HG03520 (cell line): ENCODE results near the gene KCNJ10.

Source experiments
- ATAC-seq: cut with Tn5 transposase; IDR thresholded peaks from one replicate; pipeline ENCODE4 v1.9.1; 2021; ENCODE audit warnings: mild to moderate bottlenecking, moderate library complexity; ENCODE audit not compliant: unreplicated experiment

Gene KCNJ10

GRCh38 chr1:159994896-159995295 lies 75.1 kb downstream of the KCNJ10 start:
- ATAC-seq: no peak

- ATAC-seq: no peak
These were observed 76.0 kb downstream of the KCNJ10 start for GRCh38 chr1:159993911-159994310.

GRCh38 chr1:159992161-159992560 lies 77.8 kb downstream of the KCNJ10 start:
- no peak for ATAC-seq

GRCh38 chr1:159991513-159991912 lies 78.4 kb downstream of the KCNJ10 start:
- no peak for ATAC-seq

GRCh38 chr1:159990005-159990404 lies 80.0 kb downstream of the KCNJ10 start:
- no peak for ATAC-seq

DNA sequence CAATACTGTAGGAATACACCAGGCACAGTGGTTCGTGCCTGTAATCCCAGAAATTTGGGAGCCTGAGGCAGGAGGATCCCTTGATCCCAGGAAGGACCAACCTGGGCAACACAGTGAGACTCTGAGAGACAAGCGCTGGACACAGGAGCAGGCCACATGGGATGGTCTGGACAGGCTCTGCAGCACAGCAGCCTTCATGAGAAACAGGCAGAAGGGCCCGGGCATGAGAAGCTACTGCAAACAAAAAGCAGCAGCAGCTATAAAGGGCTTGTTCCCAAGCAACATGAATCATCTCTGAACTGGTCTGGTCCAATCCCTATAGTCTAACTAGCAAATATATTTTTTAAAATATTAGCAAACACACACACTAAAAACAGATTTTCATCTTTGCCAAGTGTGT lies 80.4 kb downstream of the KCNJ10 start:
- ATAC-seq: no peak

DNA sequence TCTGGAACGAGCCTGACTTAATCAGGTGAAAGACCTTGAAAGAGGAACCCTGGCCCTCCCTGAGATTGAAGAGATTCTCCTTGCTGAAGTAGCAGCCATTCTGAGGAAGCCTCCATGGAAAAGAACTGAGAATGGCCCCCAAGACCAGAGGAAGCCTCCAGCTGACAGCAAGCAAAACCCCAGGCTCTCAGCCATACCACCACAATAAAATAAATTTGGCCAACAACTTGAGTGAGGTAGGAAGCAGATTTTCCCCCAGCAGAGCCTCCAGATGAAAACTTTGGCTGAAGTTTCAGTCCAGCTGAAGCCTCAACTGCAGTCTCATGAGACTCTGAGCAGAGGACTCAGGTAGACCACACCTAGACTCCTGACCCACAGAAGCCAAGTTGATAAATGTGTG lies 82.0 kb downstream of the KCNJ10 start:
- no peak for ATAC-seq

- no peak for ATAC-seq
These were observed 82.8 kb downstream of the KCNJ10 start for GRCh38 chr1:159987186-159987585.

GRCh38 chr1:159986531-159986930 lies 83.4 kb downstream of the KCNJ10 start:
- ATAC-seq: no peak

GRCh38 chr1:159986093-159986492 lies 83.9 kb downstream of the KCNJ10 start:
- no peak for ATAC-seq

DNA sequence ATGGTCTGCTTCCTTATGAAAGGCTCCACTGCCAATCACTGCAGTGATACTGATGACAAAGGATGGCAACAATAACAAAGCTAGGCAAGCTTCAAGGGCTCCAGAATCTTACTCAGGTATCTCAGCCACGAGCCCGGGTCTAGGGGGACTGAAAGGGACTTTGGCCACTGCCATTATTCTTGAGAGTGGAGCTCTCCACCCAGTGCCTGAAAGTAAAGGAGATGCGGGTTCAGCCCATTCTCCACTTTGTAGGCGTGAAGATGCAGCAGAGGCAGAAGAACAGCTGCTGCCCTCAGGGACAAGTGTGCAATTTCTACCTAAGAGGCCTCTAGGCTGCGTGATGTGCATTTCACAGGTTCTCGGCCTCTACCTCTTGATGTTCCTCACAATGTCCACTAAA lies 84.5 kb downstream of the KCNJ10 start:
- no peak for ATAC-seq

GRCh38 chr1:159983681-159984080 lies 86.3 kb downstream of the KCNJ10 start:
- no peak for ATAC-seq

DNA sequence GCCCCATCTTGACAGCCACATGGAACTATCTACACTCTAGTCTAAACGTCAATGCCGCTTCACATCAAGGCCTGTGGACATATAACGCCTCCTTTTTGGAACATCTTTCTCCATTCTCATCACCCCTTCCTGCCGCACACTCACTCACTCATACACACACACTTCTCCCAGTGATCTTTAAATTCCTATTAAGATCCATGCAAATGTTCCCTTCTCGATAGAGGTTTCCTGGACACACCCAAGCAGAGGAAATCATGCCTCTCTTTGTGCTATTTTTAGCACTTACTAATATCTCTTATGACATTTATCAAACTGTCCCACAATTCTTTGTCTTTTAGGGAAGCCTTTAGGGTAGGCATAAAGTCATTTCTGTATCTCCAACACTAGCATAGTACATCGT lies 87.7 kb downstream of the KCNJ10 start:
- no peak for ATAC-seq

DNA sequence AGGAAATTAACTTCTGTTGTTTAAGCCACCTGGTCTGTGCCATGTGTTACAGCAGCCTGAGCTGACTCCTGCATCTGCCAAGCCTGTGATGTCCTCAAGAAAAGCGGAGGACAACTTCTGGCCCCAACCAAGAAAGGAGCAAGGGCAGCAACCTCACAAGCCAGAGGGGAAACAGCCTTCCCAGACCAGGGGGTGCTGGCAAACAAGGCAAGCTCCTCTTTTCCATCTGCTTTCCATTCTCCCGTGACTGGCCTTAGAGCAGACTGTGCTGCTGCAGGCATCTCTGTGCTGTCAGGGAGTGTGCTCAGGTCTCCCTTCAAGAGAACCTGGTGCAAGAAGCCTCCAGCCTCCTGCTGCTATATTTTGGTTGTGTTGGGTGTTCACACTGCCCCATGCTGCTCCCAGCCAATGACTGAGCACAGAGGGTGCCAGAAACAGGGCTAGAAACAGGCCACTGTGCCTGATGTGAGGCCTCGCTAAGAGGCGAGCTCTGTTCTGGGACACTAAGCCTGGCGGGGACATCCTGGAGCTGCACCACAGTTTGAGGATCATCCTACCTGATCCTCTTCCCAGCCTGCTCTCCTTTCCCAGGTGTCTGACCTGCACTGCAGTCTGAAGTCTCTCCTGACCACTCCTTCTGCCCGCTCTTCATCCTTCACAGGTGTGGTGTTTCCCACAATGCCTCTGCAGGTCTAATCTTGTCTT lies 88.5 kb downstream of the KCNJ10 start:
- no peak for ATAC-seq

DNA sequence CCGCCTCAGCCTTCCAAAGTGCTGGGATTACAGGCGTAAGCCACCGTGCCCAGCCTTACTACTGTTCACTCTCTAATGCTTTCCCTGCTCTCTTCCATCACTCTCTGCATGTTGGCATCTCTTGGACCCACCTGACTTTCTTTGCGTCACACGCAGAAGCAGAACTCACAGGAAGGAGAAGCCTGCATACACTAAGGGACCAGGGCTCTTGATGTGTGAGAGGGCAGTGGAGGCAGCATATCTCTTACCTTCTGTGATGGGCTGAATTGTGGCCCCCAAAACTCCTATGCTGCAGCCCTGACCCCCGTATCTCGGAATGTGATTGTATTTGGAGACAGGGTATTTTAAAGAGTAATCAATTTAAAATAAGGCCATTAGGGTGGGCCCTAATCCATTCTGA lies 89.2 kb downstream of the KCNJ10 start:
- no peak for ATAC-seq

DNA sequence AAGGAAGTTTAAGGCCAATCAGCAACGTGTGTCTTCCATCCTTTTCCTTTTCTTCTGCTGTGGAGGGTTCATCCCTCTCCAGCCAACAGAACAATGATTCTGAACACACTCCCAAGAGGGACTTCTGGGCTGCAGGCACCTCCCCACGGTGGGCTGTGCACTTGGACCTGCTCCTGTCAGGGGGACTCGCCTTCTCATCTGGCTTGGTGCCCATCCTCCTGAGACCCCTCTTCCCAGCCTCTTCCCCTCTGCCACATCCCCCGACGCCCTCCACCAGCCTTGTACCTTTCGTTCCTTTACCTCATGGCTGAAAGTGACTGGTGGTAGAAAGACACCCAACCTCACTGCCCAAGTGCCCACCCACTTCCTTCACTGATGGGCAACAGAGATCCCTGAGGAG lies 89.9 kb downstream of the KCNJ10 start:
- no peak for ATAC-seq

DNA sequence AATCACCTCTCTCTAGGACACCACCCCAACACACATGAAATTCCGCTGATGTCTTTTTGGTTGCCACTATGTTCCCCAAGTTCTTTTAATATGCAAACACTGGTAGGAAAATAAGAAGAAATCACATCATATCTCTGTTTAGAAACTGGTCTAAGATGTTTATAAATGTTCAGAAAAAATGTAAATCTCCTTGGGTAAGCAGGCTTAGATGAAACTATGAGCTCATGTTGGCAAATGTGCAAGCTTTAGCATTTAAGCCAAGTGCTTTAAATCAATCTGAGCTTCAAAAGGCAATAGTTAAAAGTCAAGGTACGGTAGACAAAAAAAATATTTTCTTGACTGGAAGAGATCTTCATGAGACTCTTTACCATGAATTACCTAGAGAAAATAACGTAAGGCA lies 90.7 kb downstream of the KCNJ10 start:
- no peak for ATAC-seq

DNA sequence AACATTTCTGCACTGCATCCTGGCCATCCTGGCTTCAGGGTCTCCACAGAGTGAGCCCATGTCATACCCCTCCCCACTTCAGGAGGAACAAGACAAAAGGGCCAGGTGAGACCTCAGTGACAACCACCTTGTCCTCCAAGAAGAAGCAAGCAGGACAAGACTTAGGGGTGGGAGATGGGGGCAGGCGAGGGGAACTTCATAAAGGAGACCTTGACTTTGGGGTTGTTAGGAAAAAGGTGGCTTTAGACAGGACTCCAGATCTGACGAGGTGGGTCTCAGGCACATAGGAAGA lies 91.9 kb downstream of the KCNJ10 start:
- ATAC-seq: no peak

DNA sequence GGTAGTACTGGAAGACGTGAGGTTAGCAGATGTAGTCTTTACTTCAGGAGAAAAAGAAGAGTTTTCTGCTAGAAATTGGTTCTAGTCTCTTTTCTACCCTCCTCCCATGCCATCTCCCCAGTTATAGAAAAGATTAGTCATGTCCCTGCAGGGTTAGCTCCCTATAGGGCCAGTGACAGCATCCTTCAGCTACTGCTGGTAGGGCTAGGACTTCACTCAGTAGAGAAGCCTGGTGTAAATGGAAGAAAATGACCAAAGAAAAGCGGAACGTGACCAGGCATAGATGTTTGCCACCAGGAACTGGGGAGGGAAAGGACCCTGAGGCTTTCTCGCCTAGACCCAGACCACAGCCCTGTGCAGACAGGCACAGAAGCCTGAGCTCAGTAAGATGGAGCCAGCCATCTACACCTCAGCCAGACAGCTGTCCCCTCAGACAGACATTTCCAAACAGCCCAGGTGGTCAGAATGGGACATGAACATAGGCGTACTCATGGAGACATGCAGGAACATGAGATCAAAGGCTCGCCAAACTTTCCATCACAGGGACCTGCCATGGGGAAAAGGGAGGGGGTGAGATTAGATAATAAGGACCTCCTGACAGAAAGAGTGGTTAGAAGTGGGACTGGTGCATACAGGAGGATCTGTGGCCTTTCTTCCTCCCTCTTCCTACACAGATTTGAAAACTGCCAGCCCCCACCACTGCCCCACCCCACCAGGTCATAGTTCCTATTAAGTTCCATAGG lies 92.4 kb downstream of the KCNJ10 start:
- ATAC-seq: no peak

DNA sequence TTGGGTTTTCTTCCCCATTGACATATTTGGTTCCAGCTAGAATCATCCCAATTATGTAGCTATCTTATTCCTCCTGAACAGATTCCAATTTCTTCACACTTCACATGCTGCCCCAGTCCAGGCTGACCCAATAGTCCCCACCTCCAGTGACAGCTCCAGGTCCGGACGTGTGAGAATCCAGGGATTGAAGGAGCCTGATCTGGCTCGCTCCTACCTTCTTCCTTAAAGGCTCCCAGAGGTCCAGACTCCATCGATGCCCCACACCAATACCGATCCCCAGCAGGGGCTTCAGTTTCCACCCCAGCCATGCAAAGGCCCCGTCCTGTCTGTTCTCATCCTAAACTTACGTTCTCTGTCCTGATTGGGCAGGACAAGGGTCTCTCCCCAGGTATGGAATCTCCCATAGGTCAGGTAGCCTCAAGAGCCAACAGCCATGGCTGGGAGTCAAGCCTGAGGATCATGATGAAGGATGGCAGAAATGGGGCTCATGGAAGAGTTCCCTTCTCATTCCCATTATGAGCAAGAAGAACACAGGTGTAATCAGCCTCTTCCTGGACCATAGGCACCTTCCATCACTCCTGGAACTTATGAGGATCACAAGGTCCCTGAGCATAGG lies 95.5 kb downstream of the KCNJ10 start:
- no peak for ATAC-seq

DNA sequence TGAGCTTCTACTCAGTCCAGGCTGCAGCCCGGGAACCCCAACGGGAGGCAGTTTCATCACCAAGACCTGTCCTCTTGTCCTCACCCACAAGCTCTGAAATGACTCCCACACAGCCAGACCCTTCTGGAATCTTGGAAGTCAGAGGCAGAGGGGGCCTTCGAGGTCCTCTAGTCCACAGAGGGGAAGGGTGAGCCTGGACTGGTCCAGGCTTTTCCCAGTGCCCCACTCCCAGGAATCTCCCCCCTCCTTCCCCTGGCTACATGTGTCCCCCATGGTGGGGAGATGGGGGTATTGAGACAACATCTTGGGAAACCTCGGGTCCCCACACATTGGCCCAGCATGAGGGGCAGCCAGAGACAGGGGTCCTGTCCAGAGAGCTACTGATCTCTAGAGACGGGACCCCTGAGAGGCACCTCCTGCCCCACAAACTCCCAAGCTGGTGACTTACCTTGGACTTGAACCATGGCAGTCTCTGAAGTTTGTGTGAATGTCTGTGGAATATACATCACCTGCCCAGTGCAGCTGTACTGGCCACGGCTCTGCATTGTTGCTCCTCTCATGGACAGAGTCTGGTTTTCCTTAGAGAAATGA lies 96.5 kb downstream of the KCNJ10 start:
- no peak for ATAC-seq
